Measurements from ENCODE around the gene OPRL1.

- TF ChIP-seq CTCF (IDR thresholded peaks at IDR 0.05) (no peak), POLR2A (IDR thresholded peaks at IDR 0.05) (no peak)
These were observed 45.8 kb upstream of the OPRL1 start for GRCh38 chr20:64033981-64034493.

All from esophagus squamous epithelium (tissue), 4 donors.